Lower leg skin (tissue), 4 donors: ENCODE measurements around the gene C2CD3. TPM values are rescaled to one million over a fixed set of nuclear protein-coding genes. Genes with fewer than 3 reads are reported as not detected.

Source experiments
- DNase-seq, 2 donors: peaks; one replicate each; pipeline ENCODE4 v3.0.0-alpha.2; 2019; ENCODE audit warnings: low spot score in 2 of 2
- H3K4me3 ChIP-seq: fragments of 200-600 bp; sonication (generic); 2 replicates; pipeline ENCODE4 v1.5.1; 2017; ENCODE audit warnings: mild to moderate bottlenecking, low read depth; ENCODE audit not compliant: poor library complexity, severe bottlenecking
- CTCF ChIP-seq, 3 donors: fragments of 450-650 bp; IDR thresholded peaks; one replicate each; pipeline ENCODE4 v1.5.1; 2016; ENCODE audit warnings: antibody characterized with exemption in 3 of 3, mild to moderate bottlenecking in 3 of 3, moderate library complexity in 2 of 3
- POLR2A ChIP-seq, 2 donors: fragments of 450-650 bp; IDR thresholded peaks; one replicate each; pipeline ENCODE4 v1.6.1; 2016 to 2017; ENCODE audit warnings: antibody characterized with exemption in 2 of 2, mild to moderate bottlenecking in 1 of 2, moderate library complexity in 1 of 2
- WGBS, 2 donors: methylation state at CpG; one replicate each; pipeline ENCODE4 v1.1.5; 2018; 5-methylcytosine and 5-hydroxymethylcytosine counted together
- intact Hi-C: fragments of 100-400 bp; cut with DNase I; formaldehyde crosslinking; loops from one replicate; pipeline ENCODE4 v1.15.0; 2023; ENCODE audit warnings: low total_unique reads
- total RNA-seq, 4 donors: library from RNA; depleted of rRNA; stranded (reverse); fragments of >200 nt; gene quantifications; one replicate each; pipeline ENCODE4 v1.1.0, GENCODE V29; 2016

Gene C2CD3
- total RNA-seq, 4 donors from 2014 or later = 16.9 to 28.0 (median 24.4) TPM

GRCh38 chr11:73971175-73971719, 199.6 kb downstream of the C2CD3 start:
- 73 to 80% methylated on average over 6 of the region's 6 CpGs for WGBS, 2 donors
- no peak overlapping the region for H3K4me3 ChIP-seq

GRCh38 chr11:73969991-73970800, 200.6 kb downstream of the C2CD3 start:
- H3K4me3 ChIP-seq = no peak overlapping the region
- intact Hi-C loops = no loop called here
- 80 to 82% methylated on average over 13 of the region's 13 CpGs for WGBS, 2 donors
- no peak for DNase-seq
- TF ChIP-seq POLR2A (IDR thresholded peaks at IDR 0.05) = no peak
- TF ChIP-seq CTCF (IDR thresholded peaks at IDR 0.05) = no peak

More at GRCh38 chr11:73971175-73971719, 199.6 kb downstream of the C2CD3 start:
- no peak for DNase-seq
- TF ChIP-seq POLR2A (IDR thresholded peaks at IDR 0.05) = no peak
- TF ChIP-seq CTCF (IDR thresholded peaks at IDR 0.05) = no peak
- intact Hi-C loops = no loop called here

- intact Hi-C loops = no loop called here
- DNase-seq = no peak
- WGBS, 2 donors = 92 to 93% methylated on average over 2 of the region's 2 CpGs
- no peak overlapping the region for H3K4me3 ChIP-seq
- no peak for TF ChIP-seq CTCF (IDR thresholded peaks at IDR 0.05)
- TF ChIP-seq POLR2A (IDR thresholded peaks at IDR 0.05) = no peak
Observed at GRCh38 chr11:73969091-73969490, 201.7 kb downstream of the C2CD3 start.

- no peak overlapping the region for H3K4me3 ChIP-seq
- intact Hi-C loops = no loop called here
- 89 to 90% methylated on average over 14 to 15 of the region's 15 CpGs for WGBS, 2 donors
- no peak for TF ChIP-seq CTCF (IDR thresholded peaks at IDR 0.05)
- no peak for TF ChIP-seq POLR2A (IDR thresholded peaks at IDR 0.05)
- DNase-seq = no peak
Observed at GRCh38 chr11:73968356-73968966, 202.3 kb downstream of the C2CD3 start.

- intact Hi-C loops = no loop called here
- TF ChIP-seq CTCF (IDR thresholded peaks at IDR 0.05) (no peak), POLR2A (IDR thresholded peaks at IDR 0.05) (no peak)
- DNase-seq = no peak
- 58 to 61% methylated on average over 2 of the region's 2 CpGs for WGBS, 2 donors
- no peak overlapping the region for H3K4me3 ChIP-seq
Observed at GRCh38 chr11:73965764-73966121, 205.1 kb downstream of the C2CD3 start.
